ENCODE results near the gene SRPRA.
"Not testable (repeated sequence)": the region's sequence is repeated elsewhere in the genome, so short reads cannot be mapped to it uniquely, and the experiment has no call there.

SRPRA gene

GRCh38 chr11:126282736-126283591 lies 14.3 kb upstream of the SRPRA start, which contains the start of gene TIRAP:
TIRAP (plus strand) TSS chr11:126283093; CDS start chr11:126290895, 7,802 bp downstream.
- peak; percentile 61 to 91 for DNase-seq

- peak; percentile 43 to 83 for DNase-seq
Measured at GRCh38 chr11:126282361-126282735, 13.7 kb upstream of the SRPRA start.

- DNase-seq: no peak
Measured at GRCh38 chr11:126281666-126282175, 13.0 kb upstream of the SRPRA start.

- DNase-seq: no peak
Measured at GRCh38 chr11:126281245-126281644, 12.6 kb upstream of the SRPRA start.

- no peak for DNase-seq
Measured at GRCh38 chr11:126280595-126280994, 11.9 kb upstream of the SRPRA start.

- no peak for DNase-seq
Measured at GRCh38 chr11:126279191-126279590, 10.5 kb upstream of the SRPRA start.

- no peak for DNase-seq
Measured at GRCh38 chr11:126277780-126278179, 9.1 kb upstream of the SRPRA start.

- no peak for DNase-seq
Measured at GRCh38 chr11:126277322-126277721, 8.6 kb upstream of the SRPRA start.

GRCh38 chr11:126268361-126268707 lies 361 bp downstream of the SRPRA start:
- DNase-seq: no peak

- no peak for DNase-seq
Measured at GRCh38 chr11:126267650-126268049, 1.0 kb downstream of the SRPRA start.

- DNase-seq: no peak
Measured at GRCh38 chr11:126265811-126266210, 2.9 kb downstream of the SRPRA start.

GRCh38 chr11:126263489-126263888 lies 5.2 kb downstream of the SRPRA start:
- no peak for DNase-seq

GRCh38 chr11:126262216-126262615 lies 6.5 kb downstream of the SRPRA start:
- DNase-seq: no peak

GRCh38 chr11:126257764-126258163 lies 10.9 kb downstream of the SRPRA start:
- DNase-seq: no peak

GRCh38 chr11:126257144-126257543 lies 11.6 kb downstream of the SRPRA start:
- DNase-seq: no peak

- DNase-seq: no peak
Measured at GRCh38 chr11:126256216-126256615, 12.5 kb downstream of the SRPRA start.

GRCh38 chr11:126255507-126255906 lies 13.2 kb downstream of the SRPRA start:
- DNase-seq: not testable (repeated sequence)

GRCh38 chr11:126254819-126255218 lies 13.9 kb downstream of the SRPRA start:
- no peak for DNase-seq

GRCh38 chr11:126253265-126253664 lies 15.4 kb downstream of the SRPRA start:
- DNase-seq: no peak

GRCh38 chr11:126246636-126247035 lies 22.1 kb downstream of the SRPRA start:
- DNase-seq: no peak

GRCh38 chr11:126233391-126233790 lies 35.3 kb downstream of the SRPRA start:
- DNase-seq: no peak

GRCh38 chr11:126232683-126233082 lies 36.0 kb downstream of the SRPRA start:
- DNase-seq: no peak

GRCh38 chr11:126231725-126232459 lies 36.8 kb downstream of the SRPRA start:
- DNase-seq: no peak
